SIG-M5 treated with dmso at 0.1 percent for 504 hours (cell line): ENCODE data around the gene FOXD4L3.
"Not testable (repeated sequence)": the region's sequence is repeated elsewhere in the genome, so short reads cannot be mapped to it uniquely, and the experiment has no call there.

Experiments
- DNase-seq: peaks from one replicate; lab custom pipeline; 2025; ENCODE audit not compliant: unreplicated experiment; lab: John Stamatoyannopoulos, UW

Gene FOXD4L3

DNA sequence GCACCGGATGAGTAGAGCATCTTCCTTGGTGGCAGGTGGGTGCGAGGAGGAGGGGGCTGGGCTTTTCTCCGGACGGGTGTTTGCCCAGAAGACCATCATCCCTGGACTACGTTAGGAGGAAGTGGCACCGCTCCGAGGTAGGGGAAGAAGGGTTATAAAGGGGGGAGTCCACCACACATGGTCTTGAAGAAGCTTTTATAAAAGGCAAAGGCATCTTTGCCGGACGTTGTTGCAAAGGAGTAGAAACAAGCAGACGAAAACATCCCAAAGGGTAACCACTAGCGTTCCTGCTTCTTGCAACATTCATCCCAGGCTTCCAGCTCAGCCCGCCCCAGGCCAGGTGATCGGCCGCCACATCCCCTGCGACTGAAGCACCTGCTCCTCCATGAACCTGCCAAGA lies at the start of gene FOXD4L3:
Gene FOXD4L3, plus strand, starts transcription at position 301 of the 400 bp plus-strand sequence. Its CDS starts 85 bp downstream, at position 386.
- not testable (repeated sequence) for DNase-seq

GRCh38 chr9:68281041-68281440 lies 21.6 kb upstream of the FOXD4L3 start:
- DNase-seq = not testable (repeated sequence)

- not testable (repeated sequence) for DNase-seq
Observed at GRCh38 chr9:68303771-68304170, 1.1 kb downstream of the FOXD4L3 start.

- DNase-seq = not testable (repeated sequence)
Observed at GRCh38 chr9:68304212-68304611, 1.5 kb downstream of the FOXD4L3 start.

- DNase-seq = not testable (repeated sequence)
Observed at GRCh38 chr9:68304777-68305176, 2.1 kb downstream of the FOXD4L3 start.

GRCh38 chr9:68305680-68306285 lies 3.1 kb downstream of the FOXD4L3 start:
- not testable (repeated sequence) for DNase-seq

GRCh38 chr9:68306391-68306964 lies 3.8 kb downstream of the FOXD4L3 start:
- DNase-seq = not testable (repeated sequence)

DNA sequence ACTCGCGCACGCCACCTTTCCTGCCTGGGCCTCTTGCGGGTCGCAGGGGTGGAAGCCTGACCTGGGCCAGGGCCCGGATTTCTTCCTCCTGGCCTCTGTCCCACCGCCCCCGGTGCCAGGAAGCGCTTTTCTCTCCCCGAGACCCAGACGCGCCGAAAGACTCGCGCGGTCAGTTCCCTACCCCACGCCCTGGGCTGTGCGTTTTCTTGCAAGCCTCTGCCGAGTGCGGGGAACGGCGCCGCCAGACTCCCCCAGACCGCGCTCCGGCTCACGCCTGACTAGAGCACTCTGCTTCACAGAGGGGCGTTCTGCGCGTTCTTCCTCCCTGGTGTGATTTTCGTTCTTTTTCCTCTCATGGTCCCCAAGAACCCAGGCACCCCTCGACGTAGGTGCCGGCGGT lies 4.5 kb downstream of the FOXD4L3 start:
- not testable (repeated sequence) for DNase-seq

- DNase-seq = not testable (repeated sequence)
Observed at GRCh38 chr9:68307654-68308053, 5.0 kb downstream of the FOXD4L3 start.

- DNase-seq = not testable (repeated sequence)
Observed at GRCh38 chr9:68311208-68311607, 8.5 kb downstream of the FOXD4L3 start.

- DNase-seq = not testable (repeated sequence)
Observed at GRCh38 chr9:68318209-68318608, 15.5 kb downstream of the FOXD4L3 start.

GRCh38 chr9:68323749-68324148 lies 21.1 kb downstream of the FOXD4L3 start:
- not testable (repeated sequence) for DNase-seq

GRCh38 chr9:68324518-68324917 lies 21.9 kb downstream of the FOXD4L3 start:
- not testable (repeated sequence) for DNase-seq

- not testable (repeated sequence) for DNase-seq
Observed at GRCh38 chr9:68329106-68329505, 26.4 kb downstream of the FOXD4L3 start.

- not testable (repeated sequence) for DNase-seq
Observed at GRCh38 chr9:68330531-68331173, 28.0 kb downstream of the FOXD4L3 start.

GRCh38 chr9:68332122-68332521 lies 29.5 kb downstream of the FOXD4L3 start:
- not testable (repeated sequence) for DNase-seq

DNA sequence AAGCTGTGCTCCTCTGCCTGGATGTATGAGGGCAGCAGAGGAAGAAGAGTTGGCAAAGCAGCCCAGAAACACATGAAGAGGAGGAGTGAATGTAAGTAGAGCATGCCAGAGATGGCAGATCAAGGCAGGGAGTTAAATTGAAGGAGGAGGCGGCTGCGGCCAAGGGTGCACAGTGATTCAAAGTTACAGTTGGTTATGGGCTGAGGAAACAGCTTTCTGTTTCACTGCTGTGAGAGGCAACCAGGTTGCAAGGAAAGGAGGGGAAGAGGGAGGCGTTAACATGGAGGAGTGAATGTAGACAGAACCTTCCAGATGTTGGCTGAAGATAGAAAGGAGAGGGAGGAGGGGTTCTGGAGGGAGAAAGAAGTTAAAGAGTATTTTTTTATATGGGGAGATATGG lies 33.3 kb downstream of the FOXD4L3 start:
- not testable (repeated sequence) for DNase-seq

DNA sequence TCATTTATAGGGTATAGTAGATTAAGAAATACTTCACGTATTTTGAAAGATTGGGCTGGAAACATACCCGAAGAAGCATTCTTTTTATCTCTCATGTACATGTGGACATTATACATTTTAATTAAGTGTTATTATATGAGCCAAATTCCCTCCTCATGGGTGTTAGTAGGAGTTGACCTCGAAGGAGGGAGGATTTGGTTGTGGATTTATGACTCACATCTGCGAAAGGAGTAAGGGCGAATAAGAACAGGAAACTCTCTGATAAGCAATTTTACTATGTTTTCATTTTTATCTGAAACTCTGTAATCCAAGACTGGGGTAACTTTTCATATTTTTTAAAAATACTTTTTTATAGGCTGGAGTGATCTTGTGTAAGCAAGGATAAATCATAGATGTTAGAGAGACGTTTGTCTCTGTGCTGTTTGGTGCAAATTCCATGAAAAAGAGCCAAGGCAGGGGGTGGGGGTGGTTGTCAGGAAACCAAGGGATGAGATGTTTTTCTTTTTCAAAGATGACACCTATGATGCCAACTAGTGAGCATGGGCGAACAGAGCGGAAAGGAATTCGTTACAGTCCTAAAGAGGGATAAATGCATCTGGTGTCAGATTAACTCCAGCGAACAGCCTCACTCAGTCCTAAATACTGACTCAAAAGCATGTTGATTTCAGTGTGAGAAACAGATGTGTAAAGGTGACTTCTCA lies 34.1 kb downstream of the FOXD4L3 start:
- not testable (repeated sequence) for DNase-seq

DNA sequence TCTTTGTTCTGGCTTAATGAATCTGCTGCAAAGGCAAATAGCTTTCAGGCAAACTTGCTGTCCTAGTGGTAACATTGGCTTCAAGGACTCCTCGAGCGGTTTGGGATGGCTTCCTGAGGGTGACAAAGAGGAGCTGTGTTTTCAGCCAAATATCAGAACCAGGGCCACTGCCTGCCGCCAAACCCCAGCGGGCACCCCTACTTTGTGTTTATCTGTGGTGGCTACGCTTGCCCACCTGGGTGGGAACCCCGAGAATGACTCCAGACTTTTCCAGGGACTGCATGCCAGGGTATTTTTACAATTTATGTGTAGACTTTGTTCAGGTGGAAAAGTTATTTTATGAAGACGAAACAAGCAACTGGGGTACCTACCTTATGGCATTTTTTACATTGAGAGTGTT lies 35.3 kb downstream of the FOXD4L3 start:
- not testable (repeated sequence) for DNase-seq

DNA sequence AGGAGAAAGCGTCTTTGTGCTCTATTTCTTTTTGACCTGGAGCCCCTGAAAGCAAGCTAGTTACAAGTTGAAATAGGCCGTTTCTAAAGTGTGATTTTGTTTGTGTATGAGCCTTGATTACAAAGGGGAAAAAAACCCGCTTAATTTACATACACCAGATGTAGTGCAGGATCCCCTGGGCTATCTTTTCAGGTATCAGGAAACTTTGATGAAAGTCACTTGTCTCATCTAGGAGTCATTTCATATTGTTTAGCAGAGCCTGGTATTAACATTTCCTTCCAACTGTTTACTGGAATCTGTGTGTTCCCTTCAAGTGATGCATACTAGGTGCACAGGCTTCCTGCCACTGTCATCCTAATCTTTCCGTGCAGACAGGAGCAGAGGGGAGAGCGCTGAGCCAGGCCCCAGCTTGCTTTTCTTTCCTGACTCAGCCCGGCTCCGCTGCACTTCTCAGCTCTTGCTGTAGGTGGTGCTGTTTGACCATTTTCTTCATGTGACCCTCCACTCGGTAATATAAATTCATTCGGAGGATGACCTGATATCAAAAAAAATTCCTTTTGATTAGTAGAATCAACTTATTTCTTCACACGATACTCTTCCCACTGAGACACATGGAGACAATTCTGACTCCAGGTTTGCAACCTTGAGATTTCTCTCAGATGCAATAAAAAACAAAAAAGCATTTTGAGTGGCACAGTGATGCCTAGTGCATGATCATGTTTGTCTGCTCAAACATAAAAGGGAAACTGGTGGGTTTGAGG lies 39.8 kb downstream of the FOXD4L3 start:
- not testable (repeated sequence) for DNase-seq

DNA sequence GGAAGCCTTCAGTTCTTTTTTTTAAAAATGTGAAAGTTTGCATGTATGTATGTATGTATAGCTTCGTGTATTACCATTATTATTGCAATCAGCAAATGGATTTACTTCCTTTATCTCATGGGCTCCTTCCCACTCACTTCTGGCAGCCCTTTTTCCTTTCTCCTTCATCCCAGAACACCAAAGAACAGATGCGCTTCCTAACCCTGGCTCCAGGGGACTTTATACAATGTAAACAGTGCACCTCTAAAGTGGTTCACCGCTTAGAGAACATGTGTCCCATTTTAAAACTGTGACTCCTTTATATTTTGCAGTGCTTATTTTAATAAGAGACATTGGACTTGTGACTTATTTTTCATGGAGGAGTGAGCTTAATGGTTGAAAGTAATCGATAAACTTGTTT lies 40.6 kb downstream of the FOXD4L3 start:
- DNase-seq = not testable (repeated sequence)
